Heart right ventricle (tissue), 16 donors: Measurements from ENCODE around the gene CFAP47. TPM values are rescaled to one million over a fixed set of nuclear protein-coding genes. Genes with fewer than 3 reads are reported as not detected.

ENCODE experiments used
- ATAC-seq, 8 donors: fragments of 200-7000 bp; cut with Tn5 transposase; one replicate each; pipeline ENCODE4 v1.9.1; 2020; ENCODE audit warnings: mild to moderate bottlenecking in 8 of 8, moderate library complexity in 8 of 8, moderate number of reproducible peaks in 1 of 8
- DNase-seq, 2 donors: peaks; one replicate each; pipeline ENCODE4 v3.0.0-alpha.2; 2020
- H3K27ac ChIP-seq, 10 donors: fragments of 200-600 bp; sonication (generic) in 2 of 10; one replicate each; pipeline versions ENCODE4 v1.5.0 to v1.8.0; 2020 to 2022; ENCODE audit warnings: mild to moderate bottlenecking in 3 of 10
- H3K27me3 ChIP-seq, 7 donors: fragments of 200-600 bp; one replicate each; pipeline ENCODE4 v1.8.0; 2021 to 2022; ENCODE audit warnings: mild to moderate bottlenecking in 2 of 7
- H3K36me3 ChIP-seq, 9 donors: fragments of 200-600 bp; sonication (generic) in 1 of 9; one replicate each; pipeline versions ENCODE4 v1.5.0 to v1.8.0; 2020 to 2022; ENCODE audit warnings: mild to moderate bottlenecking in 2 of 9
- H3K4me1 ChIP-seq, 9 donors: fragments of 200-600 bp; sonication (generic) in 1 of 9; one replicate each; pipeline versions ENCODE4 v1.5.0 to v1.8.0; 2020 to 2022; ENCODE audit warnings: mild to moderate bottlenecking in 4 of 9
- H3K4me3 ChIP-seq, 10 donors: fragments of 200-600 bp; sonication (generic) in 2 of 10; one replicate each; pipeline versions ENCODE4 v1.5.0 to v1.8.0; 2020 to 2022; ENCODE audit warnings: mild to moderate bottlenecking in 7 of 10, moderate library complexity in 2 of 10
- H3K9me3 ChIP-seq, 11 donors: fragments of 200-600 bp in 10 of 11; sonication (generic) in 2 of 11; one replicate each; pipeline versions ENCODE4 v1.5.0 to v1.8.0; 2013 to 2022; ENCODE audit warnings: mild to moderate bottlenecking in 2 of 11, control low read depth in 1 of 11, moderate library complexity in 1 of 11
- CTCF ChIP-seq, 9 donors: fragments of 200-600 bp; sonication (generic) in 2 of 9; IDR thresholded peaks; one replicate each; pipeline versions ENCODE4 v1.5.0 to v1.8.0; 2021 to 2022; ENCODE audit warnings: antibody characterized with exemption in 9 of 9, mild to moderate bottlenecking in 5 of 9, moderate library complexity in 1 of 9
- WGBS, 2 donors: extraction: QIAGEN DNeasy Blood & Tissue Kit; methylation state at CpG; one replicate each; pipeline ENCODE4 v1.1.7; 2013; ENCODE audit warnings: inconsistent platforms in 1 of 2; 5-methylcytosine and 5-hydroxymethylcytosine counted together
- intact Hi-C, 10 donors: fragments of 100-400 bp; cut with DNase I; formaldehyde crosslinking; loops; one replicate each; pipeline versions ENCODE4 v1.11.1 to v1.14.2; 2022
- long read RNA-seq, 3 donors: library from polyadenylated mRNA; unstranded; transcript quantifications; one replicate each; pipeline ENCODE4 v2.0.0, GENCODE V29; 2020 to 2021
- polyA plus RNA-seq, 2 donors: library from polyadenylated mRNA; stranded (reverse); fragments of 200-250 nt; gene quantifications; one replicate each; pipeline ENCODE4 v1.2.3, GENCODE V29; 2013
- total RNA-seq, 10 donors: library from RNA; stranded (reverse); fragmentation: NEBNext Ultra II Directional in 3 of 10; extraction: Animal tissue kit (Norgen Biotek cat#: 25700) in 3 of 10; gene quantifications; one replicate each; pipeline versions ENCODE4 v1.2.1 to v1.2.4, GENCODE V29; 2021 to 2023
- donor health status: Arrhythmogenic right ventricular cardiomyopathy.
- donor health status: ischemic (EF 13 %, LVEDD 7.1; RV severe dilation, severe dysfunction).
- donor health status: healthy with polysubstance abuse.
- donor health status: DM: no; HTN: yes; CAD: no.
- donor health status: DM: no; HTN: no; CAD: no.
- donor health status: ischemic (EF 25% LVEDD 6.9; RV normal size, moderate dysfunction).
- donor health status: ischemic (EF 25% LVEDD 5.7; RV mildly dilated, moderate dysfunction).
- donor health status: healthy.
- donor health status: DM: yes; HTN: yes; CAD: no.
- donor health status: Ischemic cardiomyopathy.
- donor health status: ischemic (EF 35%, LVEDD 5.7; RV mildly dilated, moderate dysfunction).
- donor health status: nonischemic (EF 11% LVEDD 7.7; RV severe dilation, severe dysfunction).
- donor health status: DM: yes; HTN: yes; CAD: no.
- donor health status: PGD.
- donor health status: ischemic (EF 29% LVEDD 5.4; RV normal size, mild dysfunction).
- donor health status: nonischemic (EF 23%, LVEDD 6.1; RV moderate dilation, normal function).

Gene CFAP47, protein sequence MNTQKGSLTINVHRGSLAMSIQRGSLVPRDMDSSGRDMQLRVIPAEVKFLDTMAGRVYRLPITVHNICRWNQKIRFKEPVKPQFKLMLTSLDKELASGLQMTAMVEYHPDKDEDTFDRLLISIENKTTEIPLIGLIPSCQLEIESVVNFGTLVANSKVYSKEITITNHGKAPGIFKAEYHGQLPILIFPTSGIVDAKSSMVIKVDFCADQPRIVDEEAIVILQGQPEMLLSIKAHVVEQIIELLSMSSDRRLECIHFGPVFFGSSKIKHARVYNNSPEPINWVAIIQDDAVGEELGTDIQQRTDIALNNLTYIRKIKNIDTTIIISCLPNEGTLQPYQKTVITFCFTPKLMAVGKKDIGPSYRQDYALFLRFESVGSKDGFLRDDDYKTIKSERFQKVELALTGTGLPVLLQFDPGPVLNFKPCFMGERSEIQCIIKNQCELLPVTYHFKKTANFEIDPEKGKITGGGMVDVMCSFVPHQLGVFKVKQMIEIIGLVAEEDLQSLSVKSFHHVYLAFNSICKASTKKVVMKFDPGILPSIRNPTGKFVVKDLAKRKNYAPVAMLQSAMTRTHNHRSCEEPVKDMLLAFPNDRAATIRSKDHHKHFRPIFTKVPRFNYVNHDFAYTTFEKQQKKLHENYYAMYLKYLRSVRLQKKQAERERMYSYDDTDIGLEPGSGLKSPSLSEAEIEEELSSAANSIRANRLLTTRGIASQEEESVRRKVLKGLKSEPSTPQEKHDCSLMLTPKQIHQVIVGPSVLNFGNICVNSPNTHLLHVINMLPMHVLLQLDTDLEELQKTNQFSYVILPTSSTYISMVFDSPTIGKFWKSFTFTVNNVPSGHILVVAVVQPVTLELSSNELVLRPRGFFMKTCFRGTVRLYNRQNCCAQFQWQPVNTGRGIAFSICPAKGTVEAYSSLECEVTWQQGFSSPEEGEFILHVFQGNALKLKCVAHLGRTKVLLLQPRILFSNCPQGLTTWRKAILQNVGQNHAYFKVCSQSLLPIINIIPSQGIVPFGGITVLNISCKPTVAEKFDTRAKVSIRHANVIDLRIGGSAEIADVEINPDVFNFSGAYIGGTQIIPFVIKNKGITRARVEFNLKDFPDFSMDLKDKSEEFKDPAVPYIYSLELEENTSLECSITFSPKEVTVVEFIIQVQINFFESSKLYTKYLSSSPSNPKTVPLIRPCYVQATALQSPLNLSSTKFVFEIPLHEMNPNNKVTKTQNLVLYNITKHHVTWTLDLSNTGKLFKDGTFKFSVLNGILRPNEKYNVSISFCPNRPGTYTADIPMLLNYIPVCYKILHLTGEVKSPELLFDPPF (N-terminal part only)
- total RNA-seq (under 1 TPM in 2 of 10 donors, not detected in 8; 0.05 to 0.07 TPM), polyA plus RNA-seq (not detected)
- long read RNA-seq, donor 1, result 0 reads
- long read RNA-seq, donor 2, result 0 reads
- long read RNA-seq, donor 3, result 0 reads

DNA sequence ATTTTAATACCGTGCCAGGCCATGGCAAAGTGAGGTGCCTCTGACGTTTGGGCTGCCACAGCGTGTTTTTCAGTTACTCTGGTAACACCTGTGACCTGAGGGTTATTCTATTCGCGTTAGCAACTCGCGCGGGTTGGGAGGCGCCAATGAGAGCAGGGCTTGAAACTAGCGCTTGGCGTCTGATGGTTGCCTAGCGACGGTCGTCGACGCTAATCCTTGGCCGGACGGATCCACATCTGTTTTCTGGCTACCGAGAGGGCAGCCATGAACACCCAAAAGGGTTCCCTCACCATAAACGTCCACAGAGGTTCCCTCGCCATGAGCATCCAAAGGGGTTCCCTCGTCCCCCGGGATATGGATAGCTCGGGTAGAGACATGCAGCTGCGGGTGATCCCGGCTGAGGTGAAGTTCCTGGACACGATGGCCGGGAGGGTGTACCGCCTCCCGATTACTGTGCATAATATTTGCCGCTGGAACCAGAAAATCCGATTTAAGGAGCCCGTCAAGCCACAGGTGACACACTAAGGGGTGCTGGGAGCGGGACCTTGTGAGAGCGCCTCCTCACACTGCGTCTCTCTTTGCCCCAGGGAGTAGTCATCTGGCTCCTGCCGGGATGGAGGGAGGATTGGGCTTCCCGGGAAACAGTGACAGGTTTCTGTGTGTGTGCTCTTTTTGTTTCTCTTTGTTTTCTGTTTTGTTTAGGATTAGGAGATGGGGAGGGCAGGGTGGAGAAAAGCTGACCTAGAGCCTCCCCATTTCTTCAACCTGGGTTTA is at the start of gene CFAP47:
CFAP47 (plus strand) TSS at position 199 of the 774 bp plus-strand sequence; CDS start at position 265, 66 bp downstream.
- peaks cover 0 to 17% (median 0%) of the 10 kb centered on the region in 11 donors for H3K9me3 ChIP-seq
- H3K36me3 ChIP-seq, result no peaks in the 10 kb centered on the region
- H3K27ac ChIP-seq, result no peak within 1 kb of the TSS
- no peak for DNase-seq
- no peaks in the 10 kb centered on the region for H3K4me1 ChIP-seq
- H3K4me3 ChIP-seq, result peak within 1 kb of the TSS in 6 of 10 donors; percentile 11 to 32 (median 27)
- ATAC-seq, result peak in 2 of 8 donors; percentile 29 to 35
- 1 to 2% methylated on average over 38 of the region's 38 CpGs for WGBS, 2 donors
- intact Hi-C loops, result no loop called here
- no peaks in the 10 kb centered on the region for H3K27me3 ChIP-seq
- TF ChIP-seq CTCF (IDR thresholded peaks at IDR 0.05), result no peak

- 56 to 59% methylated on average over 2 of the region's 2 CpGs for WGBS, 2 donors
- Histone ChIP-seq H3K27ac (no peak overlapping the region), H3K4me3 (no peak overlapping the region), H3K4me1 (no peaks in the 10 kb centered on the region), H3K36me3 (no peaks in the 10 kb centered on the region), H3K27me3 (no peaks in the 10 kb centered on the region), H3K9me3 (no peaks in the 10 kb centered on the region)
- no peak for TF ChIP-seq CTCF (IDR thresholded peaks at IDR 0.05)
- ATAC-seq (no peak), DNase-seq (no peak)
- intact Hi-C loops, result no loop called here
These were observed 38.9 kb upstream of the CFAP47 start for GRCh38 chrX:35880601-35881000.

DNA sequence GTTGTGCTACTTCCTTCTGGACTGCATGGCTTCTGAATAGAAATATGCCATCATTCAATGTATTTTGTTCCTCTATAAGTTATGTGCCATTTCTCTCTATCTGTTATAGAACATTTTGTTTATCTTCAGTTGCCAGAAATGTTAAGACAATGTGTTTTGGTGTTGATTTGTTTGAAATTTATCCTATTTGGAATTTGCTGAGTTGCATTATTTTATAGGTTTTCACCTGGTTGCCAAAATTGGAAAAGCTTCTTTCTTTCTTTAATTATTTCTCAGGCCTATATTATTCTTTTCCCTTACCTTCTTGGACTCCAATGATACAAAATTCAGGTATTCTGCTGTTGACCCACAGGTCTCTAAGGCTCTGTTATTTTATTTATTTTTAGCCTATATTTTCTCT is 33.4 kb upstream of the CFAP47 start:
- ATAC-seq (no peak), DNase-seq (no peak)
- H3K9me3 ChIP-seq, result no peaks in the 10 kb centered on the region
- H3K27me3 ChIP-seq, result peaks cover 0 to 8% (median 0%) of the 10 kb centered on the region in 7 donors
- TF ChIP-seq CTCF (IDR thresholded peaks at IDR 0.05), result no peak
- no peaks in the 10 kb centered on the region for H3K36me3 ChIP-seq
- H3K27ac ChIP-seq, result no peak overlapping the region
- intact Hi-C loops, result loop anchor here in 1 of 10 donors (5.0 kb wide), 1 partner anchor 981 kb away; no protein-coding TSS in a partner anchor
- no peaks in the 10 kb centered on the region for H3K4me1 ChIP-seq
- H3K4me3 ChIP-seq, result no peak overlapping the region
